H1 (cell line): ENCODE data around the gene KRTDAP. TPM values are rescaled to one million over a fixed set of nuclear protein-coding genes. Genes with fewer than 3 reads are reported as not detected.

ENCODE experiments used
- CTCF ChIA-PET: fragments of 300-600 bp; sonication (Branson Sonifier 250); formaldehyde crosslinking; loops from one replicate; lab custom pipeline; 2021; ENCODE audit not compliant: partially characterized antibody; lab: Charles Lee
- POLR2A ChIA-PET: fragments of 300-600 bp; sonication (Branson Sonifier 250); formaldehyde crosslinking; loops from one replicate; lab custom pipeline; 2021; ENCODE audit warnings: inconsistent platforms; ENCODE audit not compliant: partially characterized antibody; lab: Charles Lee
- DNase-seq, 2 experiments: peaks; one replicate each; pipeline versions ENCODE4 v3.0.0 to v3.0.0-alpha.2; 2010 to 2022; ENCODE audit warnings: low spot score in 2 of 2, low read depth in 1 of 2, mixed read lengths in 1 of 2
- FAIRE-seq: peaks from 2 replicates; lab custom pipeline; 2011; peaks lifted over from hg19 to GRCh38; lab: Jason Lieb, UNC
- H2AFZ ChIP-seq: 2 replicates; pipeline ENCODE4 v1.8.1; 2012; ENCODE audit warnings: low read length, inconsistent platforms
- H2AK5ac ChIP-seq: 2 replicates; pipeline ENCODE4 v1.6.1; 2013; ENCODE audit warnings: low read depth, low read length
- H2BK120ac ChIP-seq: replicated peaks from 2 replicates; pipeline ENCODE3; 2013; ENCODE audit warnings: low read depth, low read length, inconsistent platforms
- H2BK12ac ChIP-seq: 2 replicates; pipeline ENCODE4 v1.6.1; 2013; ENCODE audit warnings: low read depth, low read length
- H2BK15ac ChIP-seq: 2 replicates; pipeline ENCODE4 v1.6.1; 2013; ENCODE audit warnings: low read length
- H2BK20ac ChIP-seq: 2 replicates; pipeline ENCODE4 v1.6.1; 2013; ENCODE audit warnings: low read length
- H2BK5ac ChIP-seq: 2 replicates; pipeline ENCODE4 v1.6.1; 2013; ENCODE audit warnings: low read depth, low read length
- H3K14ac ChIP-seq: 2 replicates; pipeline ENCODE4 v1.6.1; 2013; ENCODE audit warnings: inconsistent platforms; ENCODE audit not compliant: insufficient read length
- H3K18ac ChIP-seq: 2 replicates; pipeline ENCODE4 v1.6.1; 2013; ENCODE audit warnings: low read length; ENCODE audit errors: extremely low read depth
- H3K23ac ChIP-seq: 2 replicates; pipeline ENCODE4 v1.6.1; 2013; ENCODE audit warnings: inconsistent platforms; ENCODE audit not compliant: insufficient read length
- H3K23me2 ChIP-seq: 2 replicates; pipeline ENCODE4 v1.6.1; 2013; ENCODE audit warnings: low read depth, low read length
- H3K27ac ChIP-seq: 2 replicates; pipeline ENCODE4 v1.6.1; 2011; ENCODE audit warnings: low read depth, low read length, inconsistent platforms
- H3K27me3 ChIP-seq, 4 experiments: replicated peaks in 1 of 4; 1 replicate in 1 of 4; 2 replicates in 3 of 4; pipeline versions ENCODE4 v1.6.1 to v1.8.1; 2011 to 2013; ENCODE audit warnings: low read length in 3 of 4, mild to moderate bottlenecking in 3 of 4, inconsistent platforms in 2 of 4, mixed read lengths in 2 of 4, moderate library complexity in 1 of 4; ENCODE audit not compliant: control insufficient read depth in 3 of 4, insufficient read depth in 3 of 4; ENCODE audit errors: extremely low read depth in 1 of 4
- H3K36me3 ChIP-seq, 4 experiments: 2 replicates each; pipeline versions ENCODE4 v1.6.1 to v1.8.1; 2011 to 2013; ENCODE audit warnings: mild to moderate bottlenecking in 4 of 4, low read length in 3 of 4, moderate library complexity in 2 of 4, control low read depth in 1 of 4, inconsistent platforms in 1 of 4; ENCODE audit not compliant: insufficient read depth in 4 of 4, control insufficient read depth in 2 of 4
- H3K4ac ChIP-seq: replicated peaks from 2 replicates; pipeline ENCODE3; 2013; ENCODE audit warnings: low read length, low read depth, mixed read lengths, inconsistent platforms; ENCODE audit not compliant: insufficient read length
- H3K4me1 ChIP-seq, 4 experiments: replicated peaks in 1 of 4; 1 replicate in 1 of 4; 2 replicates in 3 of 4; pipeline versions ENCODE4 v1.6.1 to v1.8.1; 2011 to 2013; ENCODE audit warnings: low read length in 3 of 4, inconsistent platforms in 2 of 4, mixed read lengths in 1 of 4; ENCODE audit not compliant: insufficient read depth in 4 of 4, control insufficient read depth in 3 of 4
- H3K4me2 ChIP-seq, 2 experiments: 2 replicates each; pipeline versions ENCODE4 v1.6.1 to v1.8.1; 2011 to 2013; ENCODE audit warnings: low read depth in 2 of 2, low read length in 2 of 2, control low read depth in 1 of 2, inconsistent platforms in 1 of 2, mild to moderate bottlenecking in 1 of 2; ENCODE audit not compliant: insufficient read depth in 1 of 2
- H3K4me3 ChIP-seq, 4 experiments: fragments of 200-600, 300-600 bp in 1 of 4; sonication (generic), shearing (Covaris generic), sonication (Bioruptor Twin) in 1 of 4; 2 replicates each; pipeline versions ENCODE4 v1.5.1 to v1.8.1; 2011 to 2016; ENCODE audit warnings: low read length in 4 of 4, low read depth in 3 of 4, control low read depth in 2 of 4, inconsistent platforms in 2 of 4, mild to moderate bottlenecking in 2 of 4, mixed read lengths in 1 of 4, moderate library complexity in 1 of 4; ENCODE audit not compliant: insufficient read depth in 2 of 4; ENCODE audit errors: extremely low read depth in 1 of 4
- H3K56ac ChIP-seq: replicated peaks from 2 replicates; pipeline ENCODE3; 2013; ENCODE audit warnings: low read depth, mild to moderate bottlenecking, mixed read lengths, low read length, inconsistent platforms; ENCODE audit not compliant: insufficient read length
- H3K79me1 ChIP-seq: 2 replicates; pipeline ENCODE4 v1.6.1; 2013; ENCODE audit warnings: low read depth, low read length, control low read depth
- H3K79me2 ChIP-seq, 2 experiments: 2 replicates each; pipeline versions ENCODE4 v1.6.1 to v1.8.1; 2012 to 2013; ENCODE audit warnings: low read length in 2 of 2, mild to moderate bottlenecking in 2 of 2, inconsistent platforms in 1 of 2; ENCODE audit not compliant: insufficient read depth in 2 of 2, control insufficient read depth in 1 of 2
- H3K9ac ChIP-seq, 4 experiments: replicated peaks in 1 of 4; 1 replicate in 1 of 4; 2 replicates in 3 of 4; pipeline versions ENCODE4 v1.6.1 to v1.8.1; 2011 to 2013; ENCODE audit warnings: low read depth in 3 of 4, low read length in 3 of 4, control low read depth in 2 of 4, mild to moderate bottlenecking in 2 of 4, moderate library complexity in 2 of 4, inconsistent platforms in 1 of 4; ENCODE audit errors: extremely low read depth in 1 of 4
- H3K9me3 ChIP-seq, 2 experiments: 2 replicates each; pipeline versions ENCODE4 v1.6.1 to v1.8.1; 2012 to 2013; ENCODE audit warnings: mild to moderate bottlenecking in 2 of 2, moderate library complexity in 2 of 2, control low read depth in 1 of 2, inconsistent platforms in 1 of 2, low read depth in 1 of 2, low read length in 1 of 2, mixed read lengths in 1 of 2; ENCODE audit not compliant: insufficient read depth in 2 of 2
- H4K20me1 ChIP-seq, 2 experiments: replicated peaks in 1 of 2; 2 replicates each; pipeline versions ENCODE3 to v1.8.1; 2011 to 2013; ENCODE audit warnings: inconsistent platforms in 2 of 2, low read length in 2 of 2, mild to moderate bottlenecking in 1 of 2; ENCODE audit not compliant: insufficient read depth in 2 of 2, control insufficient read depth in 1 of 2
- H4K5ac ChIP-seq: 2 replicates; pipeline ENCODE4 v1.6.1; 2013; ENCODE audit warnings: low read length, low read depth, mixed read lengths, inconsistent platforms; ENCODE audit not compliant: insufficient read length
- H4K8ac ChIP-seq: 2 replicates; pipeline ENCODE4 v1.8.0; 2013; ENCODE audit warnings: mild to moderate bottlenecking, moderate library complexity, low read length, inconsistent platforms; ENCODE audit not compliant: insufficient read depth; ENCODE audit errors: extremely low read depth
- H4K91ac ChIP-seq: replicated peaks from 2 replicates; pipeline ENCODE3; 2013; ENCODE audit warnings: low read length, mixed read lengths, inconsistent platforms; ENCODE audit not compliant: insufficient read length
- BCL11A ChIP-seq, 2 experiments: IDR thresholded peaks; one replicate each; pipeline ENCODE4 v1.6.1; 2011; ENCODE audit warnings: low read depth in 2 of 2, low read length in 2 of 2, mild to moderate bottlenecking in 2 of 2
- GTF2F1 ChIP-seq: IDR thresholded peaks from 2 replicates; pipeline ENCODE4 v1.6.1; 2012; ENCODE audit warnings: low read depth, low read length, improper control_type of control experiment, borderline replicate concordance
- NANOG ChIP-seq: IDR thresholded peaks from 2 replicates; pipeline ENCODE4 v1.6.1; 2011; ENCODE audit warnings: low read length, low read depth, mild to moderate bottlenecking, inconsistent platforms; ENCODE audit not compliant: insufficient read depth, poor library complexity, severe bottlenecking
- POLR2A ChIP-seq, 2 experiments: IDR thresholded peaks; 1 replicate in 1 of 2; 2 replicates in 1 of 2; pipeline ENCODE4 v1.6.1; 2011; ENCODE audit warnings: low read depth in 2 of 2, low read length in 2 of 2, mild to moderate bottlenecking in 2 of 2; ENCODE audit errors: control extremely low read depth in 1 of 2
- POLR2AphosphoS5 ChIP-seq: IDR thresholded peaks from 2 replicates; pipeline ENCODE4 v1.6.1; 2011; ENCODE audit warnings: low read depth, low read length
- SRF ChIP-seq: IDR thresholded peaks from 2 replicates; pipeline ENCODE4 v1.6.1; 2011; ENCODE audit warnings: mild to moderate bottlenecking, low read depth, low read length, moderate library complexity
- WGBS, 2 experiments: shearing (Covaris generic) in 1 of 2; methylation state at CpG; one replicate each; pipeline versions ENCODE4 v1.1.6 to v1.1.7; 2013 to 2015; ENCODE audit warnings: low lambda C conversion rate in 2 of 2, mixed read lengths in 2 of 2, inconsistent platforms in 1 of 2, low coverage in 1 of 2, missing lambda C conversion rate in 1 of 2; ENCODE audit not compliant: insufficient replicate concordance in 2 of 2, insufficient coverage in 1 of 2, insufficient read length in 1 of 2; ENCODE audit errors: extremely low coverage in 1 of 2, missing lambda C conversion rate in 1 of 2; 5-methylcytosine and 5-hydroxymethylcytosine counted together
- polyA plus RNA-seq, 7 experiments: library from polyadenylated mRNA; depleted of rRNA in 3 of 7; stranded (reverse) in 5 of 7; unstranded in 2 of 7; fragments of >200 nt in 5 of 7; fragments of 200-250 nt in 2 of 7; gene quantifications; 1 replicate in 5 of 7; 2 replicates in 1 of 7; 4 replicates in 1 of 7; pipeline versions ENCODE4 v1.2.1 to v1.2.3, GENCODE V29; 2011 to 2013; ENCODE audit warnings: missing spikeins in 2 of 7, mixed read lengths in 2 of 7
- total RNA-seq: library from RNA; stranded (reverse); fragmentation: NEBNext Ultra II Directional; extraction: Animal tissue kit (Norgen Biotek cat#: 25700); gene quantifications from 2 replicates; pipeline ENCODE4 v1.2.1, GENCODE V29; 2021

The KRTDAP gene
- total and polyA plus RNA-seq, 2 of the 8 experiments (the other 6 are each of a cell fraction or from before 2014, with no cell fraction given): 0.69 to 0.88 TPM

DNA sequence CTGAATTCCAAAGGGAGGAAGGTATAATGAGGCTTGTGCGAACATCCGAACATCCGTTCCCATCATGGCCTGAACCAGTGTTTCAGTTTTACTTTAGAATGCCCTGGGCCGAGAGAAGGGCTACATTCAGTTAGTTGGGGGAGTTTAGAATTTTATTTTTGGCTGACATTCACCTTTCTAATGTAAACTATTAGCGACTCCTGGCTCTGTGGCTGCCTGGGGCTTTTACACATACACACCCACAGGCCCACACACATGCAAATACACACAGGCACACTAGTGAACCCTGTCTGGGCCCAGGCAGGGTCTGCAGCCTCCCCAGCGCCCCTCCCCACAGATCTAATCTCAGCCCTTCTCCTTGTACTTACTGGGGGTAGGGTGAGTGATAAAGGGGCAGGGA lies 49.0 kb upstream of the KRTDAP start:
- Histone ChIP-seq H3K27me3 (peaks cover 0 to 1% (median 0%) of the 10 kb centered on the region in 4 experiments; a peak in 2 of 7 replicates), H3K56ac (no peak overlapping the region), H3K14ac (no peak overlapping the region), H3K4me1 (peaks cover 0 to 9% (median 6%) of the 10 kb centered on the region in 4 experiments; a peak in 6 of 7 replicates), H3K9me3 (no peaks in the 10 kb centered on the region), H3K4me3 (no peak overlapping the region), H2BK5ac (0 out of 2 replicates have a peak overlapping the region, but pooled peaks have one; percentile 52), H4K91ac (no peak overlapping the region), H3K23me2 (no peaks in the 10 kb centered on the region; the same call in 1 of the 2 replicates), H3K79me2 (peaks cover 0 to 8% of the 10 kb centered on the region in 2 experiments; a peak in 2 of 4 replicates), H4K8ac (no peak overlapping the region), H3K4ac (no peak overlapping the region), H4K20me1 (peaks cover 5 to 15% of the 10 kb centered on the region in 2 experiments), H2BK12ac (no peak overlapping the region), H4K5ac (no peak overlapping the region), H3K23ac (no peak overlapping the region), H3K18ac (no peak overlapping the region), H3K36me3 (peaks cover 0 to 9% (median 6%) of the 10 kb centered on the region in 4 experiments; a peak in 4 of 8 replicates), H2BK20ac (no peak overlapping the region), H3K27ac (no peak overlapping the region), H3K79me1 (peaks cover 2% of the 10 kb centered on the region; the same call in 1 of the 2 replicates), H2BK15ac (no peak overlapping the region), H2BK120ac (no peak overlapping the region), H3K4me2 (no peak overlapping the region), H3K9ac (peak overlapping the region in 1 of 4 experiments; percentile 40; a peak in 1 of 7 replicates), H2AFZ (no peak overlapping the region), H2AK5ac (no peak overlapping the region)
- no peak for DNase-seq
- FAIRE-seq: no peak
- POLR2A ChIA-PET: interaction anchor here (0.6 to 4.4 kb wide), 6 partner anchors 10 to 104 kb away, joined by 3 to 19 read pairs (median 4); no protein-coding TSS in a partner anchor
- 74% methylated on average over 6 of the region's 6 CpGs; no CpG with 5 or more reads in 1 of the 2 experiments for WGBS, 2 experiments
- CTCF ChIA-PET: interaction anchor here (1.3 kb wide), 1 partner anchor 29 kb away, joined by 7 read pairs; no protein-coding TSS in a partner anchor
- TF ChIP-seq POLR2AphosphoS5 (no peak), POLR2A (IDR thresholded peaks at IDR 0.05; ENCODE audit: control extremely low read depth in 1 of 2, low read depth in 2 of 2, low read length in 2 of 2) (no peak), BCL11A (IDR thresholded peaks at IDR 0.05; ENCODE audit: low read depth in 2 of 2, low read length in 2 of 2) (no peak), NANOG (no peak), SRF (no peak), GTF2F1 (no peak)
